Smooth muscle cell (in vitro differentiated cells): ENCODE results near the gene IDH1. TPM values are rescaled to one million over a fixed set of nuclear protein-coding genes. Genes with fewer than 3 reads are reported as not detected.

Experiments
- DNase-seq: peaks from one replicate; lab custom pipeline; 2025; ENCODE audit not compliant: unreplicated experiment; lab: John Stamatoyannopoulos, UW
- H2AFZ ChIP-seq: fragments of 200-600 bp; sonication (generic); 2 replicates; pipeline ENCODE4 v1.6.0; 2016; ENCODE audit warnings: antibody characterized with exemption, low read depth, mild to moderate bottlenecking
- H3F3A ChIP-seq: fragments of 200-600 bp; sonication (generic); 2 replicates; pipeline ENCODE4 v1.6.0; 2017; ENCODE audit warnings: antibody characterized with exemption, low read depth
- H3K27ac ChIP-seq: fragments of 200-600 bp; sonication (generic); 2 replicates; pipeline ENCODE4 v1.5.1; 2016; ENCODE audit warnings: low read depth, mild to moderate bottlenecking
- H3K27me3 ChIP-seq: fragments of 200-600 bp; sonication (generic); 2 replicates; pipeline ENCODE4 v1.6.1; 2016; ENCODE audit warnings: low read depth, mild to moderate bottlenecking
- H3K36me3 ChIP-seq: fragments of 200-600 bp; sonication (generic); 2 replicates; pipeline ENCODE4 v1.5.1; 2016; ENCODE audit warnings: low read depth
- H3K4me1 ChIP-seq: fragments of 200-600 bp; sonication (generic); 2 replicates; pipeline ENCODE4 v1.5.1; 2016; ENCODE audit warnings: low read depth
- H3K4me2 ChIP-seq: fragments of 200-600 bp; sonication (generic); 2 replicates; pipeline ENCODE4 v1.6.0; 2016; ENCODE audit warnings: mild to moderate bottlenecking
- H3K4me3 ChIP-seq: fragments of 200-600 bp; sonication (generic); 2 replicates; pipeline ENCODE4 v1.5.1; 2016; ENCODE audit warnings: mild to moderate bottlenecking
- H3K79me2 ChIP-seq: fragments of 200-600 bp; sonication (generic); 2 replicates; pipeline ENCODE4 v1.6.0; 2016; ENCODE audit warnings: low read depth, mild to moderate bottlenecking
- H3K9ac ChIP-seq: fragments of 200-600 bp; sonication (generic); 2 replicates; pipeline ENCODE4 v1.6.0; 2016; ENCODE audit warnings: low read depth
- H3K9me3 ChIP-seq: fragments of 200-600 bp; sonication (generic); replicated peaks from 2 replicates; pipeline ENCODE4 v1.5.1; 2016; ENCODE audit warnings: low read depth
- H4K20me1 ChIP-seq: fragments of 200-600 bp; sonication (generic); 2 replicates; pipeline ENCODE4 v1.6.0; 2016; ENCODE audit warnings: low read depth
- CTCF ChIP-seq: fragments of 200-600 bp; sonication (generic); IDR thresholded peaks from 2 replicates; pipeline ENCODE4 v1.5.1; 2017; ENCODE audit warnings: borderline replicate concordance, mild to moderate bottlenecking, antibody characterized with exemption; ENCODE audit not compliant: insufficient read depth, poor library complexity, severe bottlenecking
- WGBS: methylation state at CpG from one replicate; pipeline ENCODE4 v1.1.7; 2016; ENCODE audit warnings: low lambda C conversion rate; 5-methylcytosine and 5-hydroxymethylcytosine counted together
- polyA plus RNA-seq: library from polyadenylated mRNA; unstranded; fragments of >200 nt; fragmentation: Nextera tagmentation; extraction: Ambion mirVana; gene quantifications from 2 replicates; pipeline ENCODE4 v1.2.1, GENCODE V29; 2016
- total RNA-seq: library from RNA; depleted of rRNA; stranded (reverse); fragments of >200 nt; gene quantifications from 2 replicates; pipeline ENCODE4 v1.2.3, GENCODE V29; 2014

The IDH1 gene
- total and polyA plus RNA-seq, 2 experiments from 2014 or later, result 97.2 to 98.6 TPM

GRCh38 chr2:208189069-208189809 lies 65.6 kb downstream of the IDH1 start:
- Histone ChIP-seq H4K20me1 (no peaks in the 10 kb centered on the region), H3K36me3 (no peaks in the 10 kb centered on the region), H3K4me3 (no peak overlapping the region), H2AFZ (no peak overlapping the region), H3K27me3 (peaks cover 12% of the 10 kb centered on the region), H3K27ac (no peak overlapping the region), H3K4me1 (peaks cover 10% of the 10 kb centered on the region), H3K4me2 (no peak overlapping the region), H3K9ac (no peak overlapping the region), H3F3A (no peaks in the 10 kb centered on the region), H3K9me3 (no peaks in the 10 kb centered on the region), H3K79me2 (no peaks in the 10 kb centered on the region)
- TF ChIP-seq CTCF, result no peak
- DNase-seq, result no peak
- 89% methylated on average over 5 of the region's 5 CpGs for WGBS

GRCh38 chr2:208186893-208187292 lies 68.0 kb downstream of the IDH1 start:
- no peak overlapping the region for H3K27ac ChIP-seq
- peaks cover 18% of the 10 kb centered on the region for H3K4me1 ChIP-seq
- WGBS, result 91% methylated on average over 2 of the region's 2 CpGs
- H3K4me3 ChIP-seq, result no peak overlapping the region
- H3K9ac ChIP-seq, result no peak overlapping the region
- H3K4me2 ChIP-seq, result no peak overlapping the region
- H3K79me2 ChIP-seq, result no peaks in the 10 kb centered on the region
- H3K9me3 ChIP-seq, result no peaks in the 10 kb centered on the region
- no peaks in the 10 kb centered on the region for H3F3A ChIP-seq
- no peaks in the 10 kb centered on the region for H4K20me1 ChIP-seq
- H3K36me3 ChIP-seq, result no peaks in the 10 kb centered on the region
- no peak overlapping the region for H2AFZ ChIP-seq
- peaks cover 12% of the 10 kb centered on the region for H3K27me3 ChIP-seq
- no peak for DNase-seq
- TF ChIP-seq CTCF, result no peak

- H4K20me1 ChIP-seq, result no peaks in the 10 kb centered on the region
- no peaks in the 10 kb centered on the region for H3K36me3 ChIP-seq
- H3F3A ChIP-seq, result no peaks in the 10 kb centered on the region
- no peak overlapping the region for H2AFZ ChIP-seq
- no peak for DNase-seq
- no peak overlapping the region for H3K4me3 ChIP-seq
- no peak overlapping the region for H3K27ac ChIP-seq
- peaks cover 12% of the 10 kb centered on the region for H3K27me3 ChIP-seq
- WGBS, result 69% methylated on average over 5 of the region's 5 CpGs
- no peak overlapping the region for H3K4me2 ChIP-seq
- peaks cover 18% of the 10 kb centered on the region for H3K4me1 ChIP-seq
- no peak overlapping the region for H3K9ac ChIP-seq
- no peaks in the 10 kb centered on the region for H3K9me3 ChIP-seq
- no peaks in the 10 kb centered on the region for H3K79me2 ChIP-seq
- TF ChIP-seq CTCF, result no peak
Measured at GRCh38 chr2:208186465-208186864, 68.4 kb downstream of the IDH1 start.

Other genes with a start within 250 kb of the IDH1 start
- 10.3 and 11.3 TPM in 2 replicates for gene PLEKHM3, start 229.5 kb downstream of the IDH1 start, total RNA-seq
- gene PLEKHM3, start 229.5 kb downstream of the IDH1 start, polyA plus RNA-seq, result 3.2 and 3.8 TPM in 2 replicates
- gene CRYGD, start 130.5 kb downstream of the IDH1 start, total RNA-seq, result not detected in 2 replicates
- gene CRYGD, start 130.5 kb downstream of the IDH1 start, polyA plus RNA-seq, result not detected in 2 replicates
- gene CRYGC, start 125.2 kb downstream of the IDH1 start, total RNA-seq, result not detected in 2 replicates
- not detected in 2 replicates for gene CRYGC, start 125.2 kb downstream of the IDH1 start, polyA plus RNA-seq
- gene CRYGB, start 108.9 kb downstream of the IDH1 start, total RNA-seq, result not detected in 2 replicates
- gene CRYGB, start 108.9 kb downstream of the IDH1 start, polyA plus RNA-seq, result not detected in 2 replicates
- gene CRYGA, start 91.5 kb downstream of the IDH1 start, total RNA-seq, result not detected in 2 replicates
- not detected in 2 replicates for gene CRYGA, start 91.5 kb downstream of the IDH1 start, polyA plus RNA-seq
- not detected in 2 replicates for gene C2orf80, start 65.0 kb downstream of the IDH1 start, total RNA-seq
- not detected in 2 replicates for gene C2orf80, start 65.0 kb downstream of the IDH1 start, polyA plus RNA-seq
- 29.5 and 32.5 TPM in 2 replicates for gene PIKFYVE, start 11.2 kb upstream of the IDH1 start, total RNA-seq
- 4.9 and 5.2 TPM in 2 replicates for gene PIKFYVE, start 11.2 kb upstream of the IDH1 start, polyA plus RNA-seq
- gene PTH2R, start 151.7 kb upstream of the IDH1 start, total RNA-seq, result not detected in 2 replicates
- gene PTH2R, start 151.7 kb upstream of the IDH1 start, polyA plus RNA-seq, result not detected in 2 replicates